GM19035 (cell line): ENCODE measurements around the gene SNX25.

Experiments used
- ATAC-seq: cut with Tn5 transposase; IDR thresholded peaks from one replicate; pipeline ENCODE4 v1.9.1; 2021; ENCODE audit not compliant: unreplicated experiment

The SNX25 gene

DNA sequence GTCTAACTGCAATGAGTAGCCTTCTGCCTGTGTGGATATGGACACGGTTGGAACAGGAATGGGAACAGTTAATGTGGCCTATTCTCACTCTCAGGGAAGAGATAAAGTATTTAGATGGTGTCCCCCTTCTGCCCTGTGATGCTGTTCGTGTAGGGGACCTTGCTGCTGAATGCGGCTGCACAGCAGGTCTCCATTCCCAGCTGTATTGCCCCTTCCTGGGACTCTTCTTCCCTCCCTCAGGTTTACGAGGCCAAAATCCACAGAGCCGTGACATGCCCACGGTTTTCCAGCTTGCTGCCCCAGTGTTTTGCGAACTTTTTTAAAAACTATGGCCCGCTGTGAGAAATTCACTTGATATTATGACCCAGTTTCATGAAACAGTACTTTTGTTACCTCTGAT, 50.3 kb downstream of the SNX25 start:
- ATAC-seq: no peak

DNA sequence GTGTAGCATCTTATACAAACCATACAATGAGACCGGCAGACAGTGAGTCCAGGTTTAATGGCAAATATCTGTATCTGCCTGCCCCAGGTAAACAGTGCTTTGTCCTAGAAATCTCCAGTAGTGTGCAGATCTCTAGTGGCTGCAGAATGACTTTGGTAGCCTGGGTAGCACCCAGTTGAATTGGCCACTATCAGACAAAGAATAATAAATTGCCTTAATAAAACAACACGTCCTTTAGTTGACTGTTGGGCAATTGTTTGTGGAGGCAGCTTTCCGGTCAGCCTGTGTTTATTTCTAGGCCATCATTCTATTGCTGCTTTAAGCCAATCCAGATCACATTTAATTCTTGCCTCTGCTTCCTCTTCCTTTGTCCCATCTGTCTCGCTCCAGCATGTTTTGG, 52.5 kb downstream of the SNX25 start:
- ATAC-seq: no peak

GRCh38 chr4:185263419-185263818, 54.0 kb downstream of the SNX25 start:
- peak; percentile 61 for ATAC-seq

DNA sequence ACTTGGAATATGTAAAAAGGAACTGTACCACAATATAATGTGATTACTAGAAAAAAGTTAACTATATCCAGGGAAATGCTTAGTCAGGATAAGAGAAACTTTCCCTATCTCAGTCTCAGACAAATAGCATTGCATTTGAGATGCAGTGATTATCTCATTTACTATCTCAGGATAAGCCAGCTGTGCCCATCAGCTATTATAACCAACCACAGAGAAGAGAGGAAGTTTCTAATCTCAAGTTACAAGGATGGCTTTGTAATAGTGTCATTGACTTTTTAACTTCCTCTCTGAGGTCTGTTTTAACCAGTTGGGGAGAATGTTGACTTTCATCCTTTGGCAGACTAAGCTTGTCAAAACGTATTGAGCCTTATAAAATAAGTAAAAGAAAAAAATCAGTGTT, 56.5 kb downstream of the SNX25 start:
- peak; percentile 56 for ATAC-seq

DNA sequence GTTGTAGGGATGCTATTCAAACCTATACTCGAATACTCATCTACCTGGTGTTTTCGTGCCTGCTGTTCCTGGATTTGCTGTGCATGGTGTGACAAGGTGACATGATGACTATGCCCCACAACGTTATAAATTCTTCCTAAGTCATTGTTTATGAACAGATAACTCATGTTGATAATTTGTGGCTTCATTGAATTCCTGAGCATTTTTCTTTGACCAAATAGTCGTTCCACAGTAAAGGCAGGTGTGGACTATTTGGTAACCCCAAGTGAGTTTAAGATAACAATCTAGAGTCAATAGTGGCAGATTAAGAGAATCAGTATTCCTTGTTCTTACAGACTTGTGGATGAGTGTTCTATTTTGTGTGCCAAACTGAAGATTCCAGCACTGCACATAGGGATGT, 59.9 kb downstream of the SNX25 start:
- ATAC-seq: no peak

GRCh38 chr4:185270037-185270436, 60.6 kb downstream of the SNX25 start:
- ATAC-seq: no peak

GRCh38 chr4:185270885-185271284, 61.5 kb downstream of the SNX25 start:
- no peak for ATAC-seq

- ATAC-seq: no peak
Observed at GRCh38 chr4:185272245-185272644, 62.8 kb downstream of the SNX25 start.

GRCh38 chr4:185275501-185275900, 66.1 kb downstream of the SNX25 start:
- ATAC-seq: no peak

DNA sequence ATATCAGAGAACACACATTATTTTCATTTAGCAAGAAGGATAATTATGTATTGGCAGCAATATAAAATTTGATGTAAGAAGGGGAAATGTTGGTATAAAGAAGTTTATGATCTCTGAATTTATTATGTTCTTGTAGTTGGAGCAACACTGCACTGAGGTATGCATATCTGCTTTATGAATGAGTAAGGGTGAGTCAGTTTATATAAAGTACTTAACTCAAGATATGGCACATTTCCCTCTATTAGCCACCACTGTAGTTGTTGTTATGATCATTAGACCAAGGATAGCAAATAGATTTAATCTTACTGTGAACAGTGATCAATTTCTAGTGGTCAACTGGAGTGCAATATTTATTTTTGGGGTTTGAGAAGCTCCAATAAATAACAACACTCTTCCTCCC, 66.6 kb downstream of the SNX25 start:
- ATAC-seq: no peak

- ATAC-seq: no peak
Observed at GRCh38 chr4:185278716-185279115, 69.3 kb downstream of the SNX25 start.

GRCh38 chr4:185280608-185281007, 71.2 kb downstream of the SNX25 start:
- ATAC-seq: no peak

DNA sequence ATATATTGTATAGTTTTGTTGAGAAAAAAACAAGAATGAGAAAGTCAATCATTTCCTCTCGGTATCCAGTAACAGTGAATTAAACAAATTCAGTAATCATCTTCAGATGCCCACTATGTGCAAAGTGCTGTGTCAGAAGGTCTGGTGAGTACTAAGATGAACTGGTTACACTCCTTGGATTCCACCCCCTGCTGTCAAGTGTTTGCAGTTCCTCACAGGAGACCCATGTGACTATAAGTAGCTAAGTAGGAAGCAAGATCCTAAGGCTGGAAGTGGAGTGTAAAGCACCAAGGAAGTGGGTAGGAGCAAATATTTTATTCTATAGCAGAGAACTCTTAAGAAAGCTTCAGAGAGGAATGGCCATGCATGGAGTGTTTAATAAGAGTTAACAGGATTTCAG, 73.6 kb downstream of the SNX25 start:
- ATAC-seq: no peak

DNA sequence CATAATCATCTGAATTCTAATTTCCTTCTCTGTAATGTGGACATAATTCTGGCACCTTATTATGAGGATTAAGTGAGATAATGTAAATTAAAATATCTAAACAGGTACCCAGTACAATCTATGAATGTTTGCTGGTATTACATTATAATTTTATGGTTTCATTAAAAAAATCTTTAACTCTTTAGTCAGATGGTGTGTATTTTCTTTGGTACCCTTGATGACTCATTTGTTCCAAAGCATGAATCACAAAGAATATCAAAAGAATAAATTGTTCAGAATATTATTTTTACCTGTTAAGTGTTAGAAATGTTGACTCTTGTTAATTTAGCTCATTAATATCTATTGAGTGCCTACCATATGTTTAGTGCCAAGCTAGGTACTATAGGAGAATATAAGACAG, 74.3 kb downstream of the SNX25 start:
- no peak for ATAC-seq

- no peak for ATAC-seq
Observed at GRCh38 chr4:185285632-185286393, 76.4 kb downstream of the SNX25 start.

DNA sequence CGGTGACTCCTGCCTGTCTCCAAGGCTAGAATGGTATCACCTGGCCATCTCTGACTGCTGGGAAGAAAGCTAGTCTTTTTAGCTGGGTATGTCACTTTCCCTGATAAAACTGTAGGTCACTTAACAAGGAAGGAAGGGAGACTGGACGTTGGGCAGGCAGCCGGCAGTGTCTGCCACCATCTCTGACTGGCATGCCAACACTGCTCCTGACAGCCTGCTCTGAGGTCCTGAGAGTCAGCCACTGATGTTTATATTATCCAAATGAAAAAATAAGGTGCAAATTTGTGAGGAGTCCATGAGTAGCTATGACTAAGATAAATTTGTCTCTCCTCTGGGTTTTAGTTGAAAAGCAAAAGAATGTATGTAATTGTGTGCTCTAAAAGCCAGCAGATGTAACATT, 77.2 kb downstream of the SNX25 start:
- no peak for ATAC-seq

GRCh38 chr4:185287031-185287430, 77.6 kb downstream of the SNX25 start:
- no peak for ATAC-seq

- ATAC-seq: no peak
Observed at GRCh38 chr4:185290018-185290607, 80.7 kb downstream of the SNX25 start.

GRCh38 chr4:185290656-185291055, 81.3 kb downstream of the SNX25 start:
- ATAC-seq: no peak

DNA sequence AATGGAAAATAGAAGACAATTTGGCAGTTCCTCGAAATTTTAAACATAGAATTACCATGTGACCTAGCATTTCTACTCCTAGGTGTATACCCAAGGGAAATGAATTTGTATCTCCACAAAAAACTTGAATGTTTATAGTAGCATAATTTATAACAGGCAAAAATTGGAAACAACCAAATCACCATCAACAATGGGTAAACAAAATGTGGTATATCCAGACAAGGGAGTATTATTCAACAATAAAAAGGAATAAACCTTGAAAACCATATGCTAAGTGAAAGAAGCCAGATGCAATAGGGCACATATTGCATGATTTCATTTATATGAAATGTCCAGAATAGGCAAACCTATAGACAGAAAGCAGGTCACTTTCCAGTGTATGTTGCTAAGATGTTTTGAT, 83.8 kb downstream of the SNX25 start:
- no peak for ATAC-seq

- ATAC-seq: no peak
Observed at GRCh38 chr4:185296665-185297460, 87.5 kb downstream of the SNX25 start.
